Left lung (tissue), 14 donors: Measurements from ENCODE around the gene TLX3. TPM values are rescaled to one million over a fixed set of nuclear protein-coding genes. Genes with fewer than 3 reads are reported as not detected.

Experiments used
- ATAC-seq: fragments of 200-7000 bp; cut with Tn5 transposase; one replicate; pipeline ENCODE4 v1.9.1; 2020; ENCODE audit warnings: moderate library complexity
- DNase-seq, 4 donors: peaks; one replicate each; pipeline ENCODE4 v3.0.0-alpha.2; 2013 to 2020
- H3K27ac ChIP-seq, 2 donors: fragments of 200-600 bp; sonication (generic) in 1 of 2; one replicate each; pipeline versions ENCODE4 v1.5.0 to v1.8.0; 2020 to 2021
- H3K27me3 ChIP-seq, 2 donors: fragments of 200-600 bp; sonication (generic) in 1 of 2; one replicate each; pipeline versions ENCODE4 v1.5.0 to v1.8.0; 2020 to 2021
- H3K36me3 ChIP-seq, 2 donors: fragments of 200-600 bp; sonication (generic) in 1 of 2; one replicate each; pipeline versions ENCODE4 v1.5.0 to v1.8.0; 2020 to 2021
- H3K4me1 ChIP-seq, 2 donors: fragments of 200-600 bp; one replicate each; pipeline ENCODE4 v1.8.0; 2021
- H3K4me3 ChIP-seq, 2 donors: fragments of 200-600 bp; sonication (generic) in 1 of 2; one replicate each; pipeline versions ENCODE4 v1.5.0 to v1.8.0; 2020 to 2021; ENCODE audit warnings: mild to moderate bottlenecking in 1 of 2
- H3K9me3 ChIP-seq, 2 donors: fragments of 200-600 bp; sonication (generic) in 1 of 2; one replicate each; pipeline versions ENCODE4 v1.5.0 to v1.8.0; 2020 to 2021
- CTCF ChIP-seq, 2 donors: fragments of 200-600 bp; sonication (generic) in 1 of 2; IDR thresholded peaks; one replicate each; pipeline versions ENCODE4 v1.5.0 to v1.8.0; 2021; ENCODE audit warnings: antibody characterized with exemption in 2 of 2
- intact Hi-C, 2 donors: fragments of 100-400 bp; cut with DNase I; formaldehyde crosslinking; loops; one replicate each; pipeline versions ENCODE4 v1.11.2 to v1.14.2; 2022
- long read RNA-seq, 12 donors: library from polyadenylated mRNA in 2 of 12; unstranded in 2 of 12; transcript quantifications; one replicate each; pipeline ENCODE4 v2.0.0 and lab custom pipeline, GENCODE V29; 2019 to 2026
- polyA plus RNA-seq, 6 donors: library from polyadenylated mRNA; unstranded; fragments of 120-200 nt; gene quantifications; one replicate each; pipeline ENCODE4 v1.2.1, GENCODE V29; 2013; ENCODE audit not compliant: insufficient read length in 6 of 6
- total RNA-seq, 2 donors: library from RNA; stranded (reverse); fragmentation: NEBNext Ultra II Directional; extraction: Animal tissue kit (Norgen Biotek cat#: 25700); gene quantifications; one replicate each; pipeline ENCODE4 v1.2.1, GENCODE V29; 2021
- donor health status: DM: no; HTN: yes; CAD: no.
- donor health status: DM: no; HTN: no; CAD: no.

The TLX3 gene
- total RNA-seq (not detected), polyA plus RNA-seq (not detected)
- long read RNA-seq, donor 1: 0 reads
- long read RNA-seq, donor 2: 0 reads
- long read RNA-seq, donor 3: 0 reads
- long read RNA-seq, donor 4: 0 reads
- long read RNA-seq, donor 5: 0 reads
- long read RNA-seq, donor 6: 0 reads
- long read RNA-seq, donor 7: 0 reads
- long read RNA-seq, donor 8: 0 reads
- long read RNA-seq, donor 9: 0 reads
- long read RNA-seq, donor 10: 0 reads
- long read RNA-seq, donor 11, transcript TLX3-201 (3 exons, 1,493 nt): major isoform, 6 of 6 reads
- long read RNA-seq, donor 11, partial matches to known transcripts: 0 of 6 reads
- long read RNA-seq, donor 11, other reads (novel, unspliced or antisense): 0 of 6 reads
- long read RNA-seq, donor 12: 0 reads

- Histone ChIP-seq H3K4me1 (peaks cover 14 to 46% of the 10 kb centered on the region in 2 donors), H3K9me3 (no peaks in the 10 kb centered on the region), H3K4me3 (no peak within 1 kb of the TSS), H3K27me3 (peaks cover 91 to 100% of the 10 kb centered on the region in 2 donors), H3K36me3 (no peaks in the 10 kb centered on the region), H3K27ac (no peak within 1 kb of the TSS)
- DNase-seq (no peak), ATAC-seq (no peak)
- intact Hi-C loops: no loop called here
- TF ChIP-seq CTCF (IDR thresholded peaks at IDR 0.05): no peak
Measured at GRCh38 chr5:171308453-171309275, at the start of gene TLX3. TSS of gene TLX3 (plus strand) at chr5:171309248. CDS start at chr5:171309366, 118 bp downstream.

- ATAC-seq: no peak
- no peak for DNase-seq
- H3K27ac ChIP-seq: no peak overlapping the region
- TF ChIP-seq CTCF (IDR thresholded peaks at IDR 0.05): no peak
- H3K27me3 ChIP-seq: no peaks in the 10 kb centered on the region
- H3K4me1 ChIP-seq: no peaks in the 10 kb centered on the region
- intact Hi-C loops: no loop called here
- no peaks in the 10 kb centered on the region for H3K36me3 ChIP-seq
- no peak overlapping the region for H3K4me3 ChIP-seq
- H3K9me3 ChIP-seq: no peaks in the 10 kb centered on the region
Measured at GRCh38 chr5:171261361-171261760, 47.7 kb upstream of the TLX3 start.

GRCh38 chr5:171261904-171262303, 47.1 kb upstream of the TLX3 start:
- H3K9me3 ChIP-seq: no peaks in the 10 kb centered on the region
- DNase-seq: no peak
- no peak overlapping the region for H3K27ac ChIP-seq
- H3K4me3 ChIP-seq: no peak overlapping the region
- TF ChIP-seq CTCF (IDR thresholded peaks at IDR 0.05): no peak
- H3K4me1 ChIP-seq: no peaks in the 10 kb centered on the region
- intact Hi-C loops: no loop called here
- ATAC-seq: no peak
- no peaks in the 10 kb centered on the region for H3K36me3 ChIP-seq
- H3K27me3 ChIP-seq: no peaks in the 10 kb centered on the region

GRCh38 chr5:171263181-171263580, 45.9 kb upstream of the TLX3 start:
- no peak for ATAC-seq
- no peaks in the 10 kb centered on the region for H3K36me3 ChIP-seq
- no peak for TF ChIP-seq CTCF (IDR thresholded peaks at IDR 0.05)

GRCh38 chr5:171264843-171265242, 44.2 kb upstream of the TLX3 start:
- Histone ChIP-seq H3K4me3 (no peak overlapping the region), H3K36me3 (no peaks in the 10 kb centered on the region), H3K4me1 (no peaks in the 10 kb centered on the region), H3K27ac (no peak overlapping the region), H3K9me3 (no peaks in the 10 kb centered on the region), H3K27me3 (no peaks in the 10 kb centered on the region)
- intact Hi-C loops: no loop called here
- no peak for ATAC-seq
- DNase-seq: no peak
- no peak for TF ChIP-seq CTCF (IDR thresholded peaks at IDR 0.05)

More at GRCh38 chr5:171263181-171263580, 45.9 kb upstream of the TLX3 start:
- intact Hi-C loops: no loop called here
- Histone ChIP-seq H3K27me3 (no peaks in the 10 kb centered on the region), H3K4me3 (no peak overlapping the region), H3K9me3 (no peaks in the 10 kb centered on the region), H3K4me1 (no peaks in the 10 kb centered on the region), H3K27ac (no peak overlapping the region)
- DNase-seq: no peak
